Uterus (tissue), 2 donors: ENCODE measurements around the gene UNKL.

Experiments used
- CTCF ChIP-seq, 4 experiments: fragments of 200-600 bp in 2 of 4; fragments of 450-650 bp in 2 of 4; sonication (generic) in 2 of 4; IDR thresholded peaks; one replicate each; pipeline ENCODE4 v1.5.1; 2016 to 2019; ENCODE audit warnings: antibody characterized with exemption in 4 of 4, mild to moderate bottlenecking in 2 of 4, moderate library complexity in 1 of 4
- POLR2A ChIP-seq, 2 donors: fragments of 450-650 bp; IDR thresholded peaks; one replicate each; pipeline ENCODE4 v1.6.1; 2016; ENCODE audit warnings: antibody characterized with exemption in 2 of 2, mild to moderate bottlenecking in 1 of 2, moderate library complexity in 1 of 2

- TF ChIP-seq CTCF (IDR thresholded peaks at IDR 0.05) (no peak), POLR2A (IDR thresholded peaks at IDR 0.05) (no peak)
Observed at GRCh38 chr16:1394367-1394951, 20.0 kb downstream of the UNKL start.
